ENCODE results near the gene SAMM50.

The SAMM50 gene

GRCh38 chr22:44018594-44018993 is 63.4 kb downstream of the SAMM50 start:
- Histone ChIP-seq H3K27me3 (ENCODE audit: insufficient read depth, low read length, poor library complexity, severe bottlenecking) (no peaks in the 10 kb centered on the region), H4K20me1 (ENCODE audit: insufficient read depth, low read length, poor library complexity, severe bottlenecking) (no peaks in the 10 kb centered on the region), H3K4me3 (ENCODE audit: low read length, poor library complexity, severe bottlenecking) (no peak overlapping the region), H3F3A (ENCODE audit: low read depth) (no peaks in the 10 kb centered on the region), H3K79me2 (ENCODE audit: insufficient read depth, low read length) (no peaks in the 10 kb centered on the region), H3K4me1 (ENCODE audit: insufficient read depth, low read length, poor library complexity, severe bottlenecking) (no peaks in the 10 kb centered on the region), H3K4me2 (ENCODE audit: low read depth, low read length, poor library complexity, severe bottlenecking) (no peak overlapping the region), H3K9me2 (replicated peaks; ENCODE audit: low read depth, low read length) (no peaks in the 10 kb centered on the region), H3K9me3 (ENCODE audit: insufficient read depth, low read depth, low read length) (no peaks in the 10 kb centered on the region), H3K9ac (ENCODE audit: low read depth, low read length, poor library complexity, severe bottlenecking) (no peak overlapping the region), H3K36me3 (ENCODE audit: insufficient read depth, low read length) (no peaks in the 10 kb centered on the region), H2AFZ (ENCODE audit: low read length) (no peak overlapping the region)
- TF ChIP-seq EZH2phosphoT487 (IDR thresholded peaks at IDR 0.05; ENCODE audit: borderline replicate concordance), result no peak
- no peak for TF ChIP-seq CTCF (conservative IDR thresholded peaks at IDR 0.05; ENCODE audit: low read length)

- Histone ChIP-seq H4K20me1 (ENCODE audit: insufficient read depth, low read length, poor library complexity, severe bottlenecking) (no peaks in the 10 kb centered on the region), H3K27me3 (ENCODE audit: insufficient read depth, low read length, poor library complexity, severe bottlenecking) (no peaks in the 10 kb centered on the region), H3K79me2 (ENCODE audit: insufficient read depth, low read length) (no peaks in the 10 kb centered on the region), H3K9me2 (replicated peaks; ENCODE audit: low read depth, low read length) (no peaks in the 10 kb centered on the region), H3K4me1 (ENCODE audit: insufficient read depth, low read length, poor library complexity, severe bottlenecking) (no peaks in the 10 kb centered on the region), H3K9ac (ENCODE audit: low read depth, low read length, poor library complexity, severe bottlenecking) (no peak overlapping the region), H3K36me3 (ENCODE audit: insufficient read depth, low read length) (no peaks in the 10 kb centered on the region), H3K9me3 (ENCODE audit: insufficient read depth, low read depth, low read length) (no peaks in the 10 kb centered on the region), H2AFZ (ENCODE audit: low read length) (no peak overlapping the region), H3F3A (ENCODE audit: low read depth) (no peaks in the 10 kb centered on the region), H3K4me3 (ENCODE audit: low read length, poor library complexity, severe bottlenecking) (no peak overlapping the region), H3K4me2 (ENCODE audit: low read depth, low read length, poor library complexity, severe bottlenecking) (no peak overlapping the region)
- no peak for TF ChIP-seq CTCF (conservative IDR thresholded peaks at IDR 0.05; ENCODE audit: low read length)
Measured at GRCh38 chr22:44019416-44019815, 64.2 kb downstream of the SAMM50 start.

DNA sequence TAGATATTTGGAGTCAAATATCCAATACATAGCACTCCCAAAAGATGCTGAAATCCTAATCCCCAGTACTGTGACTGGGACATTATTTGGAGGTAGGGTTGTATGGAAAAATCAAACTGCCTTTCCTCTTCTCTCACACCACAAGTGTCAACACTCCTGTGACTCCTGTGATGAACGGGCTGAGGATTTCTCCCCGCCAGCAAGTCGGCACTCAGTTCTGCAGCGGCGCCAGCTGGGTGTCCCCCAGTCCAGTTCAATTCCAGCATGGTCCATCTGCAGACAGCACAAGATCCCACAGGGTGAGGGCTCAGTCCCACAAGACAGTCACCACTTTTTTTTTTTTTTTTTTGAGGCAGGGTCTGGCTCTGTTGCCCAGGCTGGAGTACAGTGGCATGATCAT is 64.6 kb downstream of the SAMM50 start:
- no peak overlapping the region for H3K9ac ChIP-seq (ENCODE audit: low read depth, low read length, poor library complexity, severe bottlenecking)
- no peaks in the 10 kb centered on the region for H3K27me3 ChIP-seq (ENCODE audit: insufficient read depth, low read length, poor library complexity, severe bottlenecking)
- H3K79me2 ChIP-seq (ENCODE audit: insufficient read depth, low read length), result peaks cover 4% of the 10 kb centered on the region; the same call in 1 of the 2 replicates
- no peak for TF ChIP-seq CTCF (conservative IDR thresholded peaks at IDR 0.05; ENCODE audit: low read length)
- TF ChIP-seq EZH2phosphoT487 (IDR thresholded peaks at IDR 0.05; ENCODE audit: borderline replicate concordance), result no peak
- H3K4me3 ChIP-seq (ENCODE audit: low read length, poor library complexity, severe bottlenecking), result no peak overlapping the region
- no peaks in the 10 kb centered on the region for H3K9me3 ChIP-seq (ENCODE audit: insufficient read depth, low read depth, low read length)
- no peak overlapping the region for H3K4me2 ChIP-seq (ENCODE audit: low read depth, low read length, poor library complexity, severe bottlenecking)
- H3F3A ChIP-seq (ENCODE audit: low read depth), result no peaks in the 10 kb centered on the region
- no peak overlapping the region for H2AFZ ChIP-seq (ENCODE audit: low read length)
- H3K36me3 ChIP-seq (ENCODE audit: insufficient read depth, low read length), result no peaks in the 10 kb centered on the region
- H3K9me2 ChIP-seq (replicated peaks; ENCODE audit: low read depth, low read length), result no peaks in the 10 kb centered on the region
- H3K4me1 ChIP-seq (ENCODE audit: insufficient read depth, low read length, poor library complexity, severe bottlenecking), result no peaks in the 10 kb centered on the region
- no peaks in the 10 kb centered on the region for H4K20me1 ChIP-seq (ENCODE audit: insufficient read depth, low read length, poor library complexity, severe bottlenecking)

All from Loucy (cell line).